ENCODE results near the gene RAB30. TPM values are rescaled to one million over a fixed set of nuclear protein-coding genes. Genes with fewer than 3 reads are reported as not detected.
"Not testable (repeated sequence)": the region's sequence is repeated elsewhere in the genome, so short reads cannot be mapped to it uniquely, and the experiment has no call there.

Gene RAB30
- total and polyA plus RNA-seq, 9 donors: 7.3 to 15.0 (median 11.3) TPM

- DNase-seq: no peak
- H3K36me3 ChIP-seq (ENCODE audit: control insufficient read depth, insufficient read depth, low read length): peaks cover 3% of the 10 kb centered on the region
- H3K4me1 ChIP-seq (ENCODE audit: control insufficient read depth, insufficient read depth, low read length): peaks cover 16% of the 10 kb centered on the region
- no peak overlapping the region for H3K4me3 ChIP-seq (ENCODE audit: low read length)
- WGBS (ENCODE audit: insufficient coverage): 92% methylated on average over 5 of the region's 7 CpGs
- H3K9me3 ChIP-seq (replicated peaks; ENCODE audit: control insufficient read depth, low read depth, low read length): no peaks in the 10 kb centered on the region
- H3K27me3 ChIP-seq (ENCODE audit: control insufficient read depth, insufficient read depth, low read length): no peaks in the 10 kb centered on the region
- no peak overlapping the region for H3K27ac ChIP-seq (ENCODE audit: low read length)
Measured at GRCh38 chr11:83012168-83013067, 59.3 kb downstream of the RAB30 start.

- H3K36me3 ChIP-seq (ENCODE audit: control insufficient read depth, insufficient read depth, low read length): peaks cover 3% of the 10 kb centered on the region
- H3K4me3 ChIP-seq (ENCODE audit: low read length): no peak overlapping the region
- no CpG with 5 or more reads among the region's 2 CpGs for WGBS (ENCODE audit: insufficient coverage)
- H3K27ac ChIP-seq (ENCODE audit: low read length): no peak overlapping the region
- peak; percentile 48 for DNase-seq
- no peaks in the 10 kb centered on the region for H3K27me3 ChIP-seq (ENCODE audit: control insufficient read depth, insufficient read depth, low read length)
- H3K4me1 ChIP-seq (ENCODE audit: control insufficient read depth, insufficient read depth, low read length): peaks cover 19% of the 10 kb centered on the region
- H3K9me3 ChIP-seq (replicated peaks; ENCODE audit: control insufficient read depth, low read depth, low read length): no peaks in the 10 kb centered on the region
Measured at GRCh38 chr11:83011333-83012167, 60.1 kb downstream of the RAB30 start.

GRCh38 chr11:83009999-83010398 lies 61.7 kb downstream of the RAB30 start:
- peaks cover 19% of the 10 kb centered on the region for H3K4me1 ChIP-seq (ENCODE audit: control insufficient read depth, insufficient read depth, low read length)
- DNase-seq: no peak
- no CpG with 5 or more reads among the region's 2 CpGs for WGBS (ENCODE audit: insufficient coverage)
- H3K4me3 ChIP-seq (ENCODE audit: low read length): no peak overlapping the region
- H3K9me3 ChIP-seq (replicated peaks; ENCODE audit: control insufficient read depth, low read depth, low read length): no peaks in the 10 kb centered on the region
- peaks cover 3% of the 10 kb centered on the region for H3K36me3 ChIP-seq (ENCODE audit: control insufficient read depth, insufficient read depth, low read length)
- H3K27ac ChIP-seq (ENCODE audit: low read length): no peak overlapping the region
- no peaks in the 10 kb centered on the region for H3K27me3 ChIP-seq (ENCODE audit: control insufficient read depth, insufficient read depth, low read length)

- H3K36me3 ChIP-seq (ENCODE audit: control insufficient read depth, insufficient read depth, low read length); H3K27me3 ChIP-seq (ENCODE audit: control insufficient read depth, insufficient read depth, low read length); H3K4me3 ChIP-seq (ENCODE audit: low read length); H3K27ac ChIP-seq (ENCODE audit: low read length); H3K9me3 ChIP-seq (replicated peaks; ENCODE audit: control insufficient read depth, low read depth, low read length); DNase-seq: not testable (repeated sequence)
- 100% methylated on average over 8 of the region's 10 CpGs for WGBS (ENCODE audit: insufficient coverage)
- peaks cover 19% of the 10 kb centered on the region for H3K4me1 ChIP-seq (ENCODE audit: control insufficient read depth, insufficient read depth, low read length)
Measured at GRCh38 chr11:83009136-83009535, 62.6 kb downstream of the RAB30 start.

GRCh38 chr11:83008581-83008923 lies 63.1 kb downstream of the RAB30 start:
- peaks cover 3% of the 10 kb centered on the region for H3K36me3 ChIP-seq (ENCODE audit: control insufficient read depth, insufficient read depth, low read length)
- H3K27me3 ChIP-seq (ENCODE audit: control insufficient read depth, insufficient read depth, low read length): no peaks in the 10 kb centered on the region
- WGBS (ENCODE audit: insufficient coverage): 89% methylated on average over 1 of the region's 2 CpGs
- no peak overlapping the region for H3K4me3 ChIP-seq (ENCODE audit: low read length)
- no peak for DNase-seq
- H3K27ac ChIP-seq (ENCODE audit: low read length): no peak overlapping the region
- peaks cover 19% of the 10 kb centered on the region for H3K4me1 ChIP-seq (ENCODE audit: control insufficient read depth, insufficient read depth, low read length)
- no peaks in the 10 kb centered on the region for H3K9me3 ChIP-seq (replicated peaks; ENCODE audit: control insufficient read depth, low read depth, low read length)

- Histone ChIP-seq H3K27me3 (ENCODE audit: control insufficient read depth, insufficient read depth, low read length) (no peaks in the 10 kb centered on the region), H3K4me3 (ENCODE audit: low read length) (no peak overlapping the region), H3K4me1 (ENCODE audit: control insufficient read depth, insufficient read depth, low read length) (peaks cover 19% of the 10 kb centered on the region), H3K27ac (ENCODE audit: low read length) (no peak overlapping the region), H3K36me3 (ENCODE audit: control insufficient read depth, insufficient read depth, low read length) (peaks cover 3% of the 10 kb centered on the region), H3K9me3 (replicated peaks; ENCODE audit: control insufficient read depth, low read depth, low read length) (no peaks in the 10 kb centered on the region)
- 9% methylated on average over 6 of the region's 6 CpGs for WGBS (ENCODE audit: insufficient coverage)
- DNase-seq: peak; percentile 27
Measured at GRCh38 chr11:83007909-83008580, 63.7 kb downstream of the RAB30 start.

- no peak overlapping the region for H3K27ac ChIP-seq (ENCODE audit: low read length)
- peaks cover 19% of the 10 kb centered on the region for H3K4me1 ChIP-seq (ENCODE audit: control insufficient read depth, insufficient read depth, low read length)
- H3K9me3 ChIP-seq (replicated peaks; ENCODE audit: control insufficient read depth, low read depth, low read length): no peaks in the 10 kb centered on the region
- WGBS (ENCODE audit: insufficient coverage): 50% methylated on average over 1 of the region's 5 CpGs
- DNase-seq: no peak
- no peak overlapping the region for H3K4me3 ChIP-seq (ENCODE audit: low read length)
- no peaks in the 10 kb centered on the region for H3K27me3 ChIP-seq (ENCODE audit: control insufficient read depth, insufficient read depth, low read length)
- peaks cover 3% of the 10 kb centered on the region for H3K36me3 ChIP-seq (ENCODE audit: control insufficient read depth, insufficient read depth, low read length)
Measured at GRCh38 chr11:83007477-83007876, 64.2 kb downstream of the RAB30 start.

GRCh38 chr11:83006877-83007330 lies 64.8 kb downstream of the RAB30 start:
- WGBS (ENCODE audit: insufficient coverage): 86% methylated on average over 1 of the region's 1 CpG
- no peaks in the 10 kb centered on the region for H3K9me3 ChIP-seq (replicated peaks; ENCODE audit: control insufficient read depth, low read depth, low read length)
- H3K4me3 ChIP-seq (ENCODE audit: low read length): no peak overlapping the region
- peaks cover 15% of the 10 kb centered on the region for H3K4me1 ChIP-seq (ENCODE audit: control insufficient read depth, insufficient read depth, low read length)
- peaks cover 3% of the 10 kb centered on the region for H3K36me3 ChIP-seq (ENCODE audit: control insufficient read depth, insufficient read depth, low read length)
- no peaks in the 10 kb centered on the region for H3K27me3 ChIP-seq (ENCODE audit: control insufficient read depth, insufficient read depth, low read length)
- no peak overlapping the region for H3K27ac ChIP-seq (ENCODE audit: low read length)
- DNase-seq: no peak

GRCh38 chr11:83004746-83005556 lies 66.7 kb downstream of the RAB30 start:
- H3K4me3 ChIP-seq (ENCODE audit: low read length): no peak overlapping the region
- no peaks in the 10 kb centered on the region for H3K27me3 ChIP-seq (ENCODE audit: control insufficient read depth, insufficient read depth, low read length)
- no peaks in the 10 kb centered on the region for H3K9me3 ChIP-seq (replicated peaks; ENCODE audit: control insufficient read depth, low read depth, low read length)
- 100% methylated on average over 1 of the region's 2 CpGs for WGBS (ENCODE audit: insufficient coverage)
- H3K36me3 ChIP-seq (ENCODE audit: control insufficient read depth, insufficient read depth, low read length): peaks cover 2% of the 10 kb centered on the region
- peaks cover 10% of the 10 kb centered on the region for H3K4me1 ChIP-seq (ENCODE audit: control insufficient read depth, insufficient read depth, low read length)
- DNase-seq: no peak
- H3K27ac ChIP-seq (ENCODE audit: low read length): no peak overlapping the region
